GM18858 (cell line): ENCODE results near the gene MARCHF10.

Source experiments
- ATAC-seq: cut with Tn5 transposase; IDR thresholded peaks from one replicate; pipeline ENCODE4 v1.9.1; 2021; ENCODE audit not compliant: unreplicated experiment

Gene MARCHF10

DNA sequence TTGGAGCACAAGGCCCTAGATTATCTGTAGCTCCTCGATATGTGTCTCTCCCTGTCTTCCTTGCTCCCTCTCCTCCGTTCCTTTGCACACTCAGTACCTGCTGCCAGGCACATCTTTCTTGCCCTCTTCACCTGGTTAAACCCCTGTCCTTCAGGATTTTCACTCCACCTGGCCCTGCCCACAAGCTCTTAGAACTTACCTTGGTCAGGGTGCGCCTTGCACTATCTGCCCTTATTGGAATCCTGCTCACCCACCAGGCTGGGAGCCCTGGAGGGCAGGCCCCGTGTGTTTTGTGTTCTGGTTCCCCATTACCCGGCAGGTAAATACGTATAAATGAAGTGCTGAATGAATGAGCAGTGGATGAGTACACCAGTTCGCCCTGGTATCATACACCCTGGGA is 54.6 kb downstream of the MARCHF10 start:
- no peak for ATAC-seq

DNA sequence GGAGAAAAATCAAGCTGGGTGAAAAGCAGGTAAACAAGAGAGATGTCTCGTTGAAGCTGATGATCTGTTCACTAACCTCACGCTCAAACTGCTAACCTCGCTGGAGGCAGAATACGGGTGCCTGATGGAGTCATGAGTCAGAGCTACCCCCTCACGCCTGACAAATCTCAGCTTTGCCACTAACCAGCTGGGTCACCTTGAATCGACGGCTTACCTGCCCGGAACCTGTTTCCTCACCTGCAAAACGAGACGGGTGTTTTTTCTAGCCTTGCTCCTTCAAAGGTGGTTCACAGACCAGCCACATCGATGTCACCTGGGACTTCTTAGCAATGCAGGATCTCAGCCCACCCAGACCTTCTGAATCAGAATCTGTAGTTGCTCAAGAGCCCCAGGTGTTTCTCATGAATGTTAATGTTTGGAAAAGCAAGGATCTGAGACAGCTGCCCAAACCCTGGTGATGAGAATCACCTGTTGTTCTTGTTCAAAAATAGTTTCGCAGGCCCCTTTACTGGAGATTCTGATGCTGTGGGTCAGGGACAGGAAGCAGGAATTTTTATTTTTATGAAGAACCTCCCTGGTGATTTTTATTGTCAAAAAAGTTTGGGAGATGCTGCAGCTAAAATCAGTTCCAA is 56.9 kb downstream of the MARCHF10 start:
- no peak for ATAC-seq

DNA sequence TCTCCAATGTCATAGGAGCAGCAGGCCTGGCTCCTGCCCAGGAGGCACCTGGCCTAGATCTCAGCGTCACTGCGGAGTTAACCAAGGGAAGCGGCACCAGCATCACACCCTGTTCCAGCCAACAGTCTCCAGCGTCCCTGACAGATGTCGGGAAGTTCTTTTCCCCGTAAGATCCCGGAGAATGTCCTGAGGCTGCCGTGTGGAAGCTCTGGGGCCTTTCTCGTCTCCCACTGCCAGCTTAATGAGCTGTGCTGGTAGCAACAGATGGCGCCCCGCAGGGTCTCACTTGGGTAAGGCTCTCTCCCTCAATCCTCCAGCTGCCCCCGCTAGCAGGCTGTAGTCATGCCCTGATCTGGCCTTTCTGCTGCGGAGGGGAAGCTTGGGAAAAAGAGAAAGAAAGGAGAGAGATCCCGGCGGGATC is 57.5 kb downstream of the MARCHF10 start:
- ATAC-seq, result no peak

DNA sequence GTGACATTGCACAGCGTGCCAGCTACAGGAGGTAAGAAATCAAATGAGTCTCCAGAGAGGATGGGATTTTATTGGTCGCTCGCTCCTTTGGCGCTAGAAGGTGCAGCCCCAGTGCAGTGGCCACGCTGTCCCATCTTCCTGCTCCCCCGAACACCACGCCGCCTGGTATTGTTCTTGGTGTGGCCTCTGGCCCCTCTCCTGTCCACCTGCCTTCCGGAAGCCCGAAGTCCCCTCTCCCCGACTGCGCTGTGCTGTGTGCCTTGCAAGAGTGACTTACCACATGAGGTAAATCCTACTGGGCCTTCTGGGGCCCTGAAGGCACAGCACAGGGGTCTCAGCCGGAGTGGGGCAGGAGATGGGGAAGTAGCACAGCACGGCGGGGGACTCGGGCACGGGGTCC is 58.2 kb downstream of the MARCHF10 start:
- ATAC-seq, result no peak

DNA sequence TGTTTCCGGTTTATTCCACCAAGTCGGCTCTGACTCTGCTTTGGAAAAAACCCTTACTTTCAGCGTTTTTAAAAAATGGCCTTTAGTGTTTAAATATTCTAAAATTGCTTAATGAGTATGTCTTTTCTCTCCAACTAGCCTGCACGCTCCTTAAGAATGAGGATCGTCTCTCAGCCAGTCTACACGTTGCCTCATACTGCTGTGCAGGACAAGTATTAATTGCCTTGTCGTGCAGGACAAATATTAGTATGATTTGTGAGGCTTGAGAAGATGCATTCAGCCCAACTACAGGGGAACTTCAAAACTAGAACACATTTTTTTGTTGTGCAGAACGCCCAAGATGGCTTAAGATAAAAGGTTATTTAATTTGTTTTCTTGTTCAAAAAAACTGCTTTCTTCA is 61.2 kb downstream of the MARCHF10 start:
- no peak for ATAC-seq

DNA sequence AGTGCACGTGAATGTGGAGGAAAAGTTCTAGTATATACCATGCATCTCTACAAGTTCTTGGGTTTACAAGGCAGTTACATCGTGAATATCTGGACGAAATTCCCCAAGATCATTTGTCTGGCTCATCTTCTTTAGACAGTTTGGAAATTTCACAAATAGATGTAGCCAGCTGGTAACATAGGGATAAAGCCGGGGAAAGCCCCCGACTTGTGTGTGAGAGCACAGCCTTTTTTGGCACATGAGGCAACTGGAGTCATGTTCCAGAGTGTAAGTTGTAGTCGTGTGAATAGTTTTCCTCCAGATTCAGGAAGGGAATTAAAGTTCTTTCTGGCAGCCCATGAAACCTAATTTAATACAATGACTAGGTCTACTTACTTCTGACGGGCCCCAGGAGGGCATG is 62.3 kb downstream of the MARCHF10 start:
- no peak for ATAC-seq

DNA sequence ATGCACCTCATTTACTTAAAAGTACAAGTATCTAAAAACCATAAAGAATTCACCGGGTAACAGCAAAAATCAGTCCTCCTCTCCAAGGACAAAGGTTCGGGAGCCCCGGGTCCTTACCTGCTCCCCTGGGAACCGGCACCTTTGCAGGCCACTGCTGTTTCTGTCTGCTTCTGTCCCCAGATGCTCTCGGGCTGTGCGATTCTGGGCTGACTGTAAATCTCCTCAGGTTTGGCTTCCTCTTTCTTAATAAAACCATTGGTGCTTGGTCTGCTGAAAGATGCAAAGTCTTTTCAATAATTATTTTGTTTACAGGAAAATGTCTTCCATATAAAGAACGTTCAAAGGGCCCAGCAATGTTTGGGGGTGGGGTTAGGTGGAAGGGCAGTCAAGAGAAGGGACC is 63.9 kb downstream of the MARCHF10 start:
- ATAC-seq, result no peak

DNA sequence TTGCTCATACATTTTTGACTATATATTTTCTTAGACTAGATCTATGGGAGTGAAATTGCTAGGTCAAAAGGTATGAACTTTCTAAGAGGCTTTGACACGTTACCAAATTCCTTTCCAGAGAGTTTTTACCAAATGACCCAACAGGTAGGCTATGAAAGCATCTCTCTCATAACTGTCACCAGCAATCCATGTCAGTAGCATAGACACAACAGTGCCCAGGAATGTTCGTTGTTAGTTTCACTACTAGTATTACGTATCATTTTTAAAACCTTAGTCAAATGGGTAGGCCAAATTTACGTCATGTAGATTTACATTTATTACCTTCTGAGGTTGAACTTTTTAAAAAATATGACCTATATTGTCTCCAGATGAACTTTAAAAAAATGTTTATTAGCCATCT is 66.8 kb downstream of the MARCHF10 start:
- ATAC-seq, result no peak

DNA sequence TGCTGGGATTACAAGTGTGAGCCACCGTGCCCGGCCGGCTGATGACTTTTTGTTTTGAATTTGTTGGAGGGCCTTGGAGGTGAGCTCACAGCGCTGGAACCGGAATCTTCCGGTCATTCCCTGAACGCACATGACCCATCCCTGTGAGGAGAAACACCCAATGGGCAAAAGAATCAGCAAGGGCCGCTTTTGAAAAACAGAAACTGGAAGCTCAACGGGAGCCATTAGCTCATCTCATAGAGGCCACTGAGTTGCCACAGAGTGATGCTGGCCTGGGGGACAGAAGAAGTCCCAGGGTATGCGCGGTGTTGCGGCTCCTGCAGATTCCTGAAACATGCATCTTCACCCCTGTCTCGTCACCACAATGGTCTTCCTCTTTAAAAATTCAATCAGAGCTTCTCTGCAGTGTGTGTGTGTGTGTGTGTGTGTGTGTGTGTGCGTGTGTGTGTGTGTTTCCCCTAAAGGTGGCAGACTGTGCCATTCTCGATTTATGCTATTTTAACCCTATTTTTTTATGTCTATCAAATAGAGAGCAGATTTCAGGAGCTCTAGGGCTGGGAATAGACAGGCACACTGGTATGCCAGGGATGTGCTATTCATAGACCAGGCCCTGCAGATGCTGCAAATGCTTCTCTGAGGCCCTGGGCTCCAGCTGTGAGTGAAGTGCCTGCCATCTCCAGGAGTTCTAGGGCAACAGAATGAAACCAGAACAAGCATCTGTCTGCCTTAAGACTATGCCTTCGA is 68.3 kb downstream of the MARCHF10 start:
- ATAC-seq, result no peak

DNA sequence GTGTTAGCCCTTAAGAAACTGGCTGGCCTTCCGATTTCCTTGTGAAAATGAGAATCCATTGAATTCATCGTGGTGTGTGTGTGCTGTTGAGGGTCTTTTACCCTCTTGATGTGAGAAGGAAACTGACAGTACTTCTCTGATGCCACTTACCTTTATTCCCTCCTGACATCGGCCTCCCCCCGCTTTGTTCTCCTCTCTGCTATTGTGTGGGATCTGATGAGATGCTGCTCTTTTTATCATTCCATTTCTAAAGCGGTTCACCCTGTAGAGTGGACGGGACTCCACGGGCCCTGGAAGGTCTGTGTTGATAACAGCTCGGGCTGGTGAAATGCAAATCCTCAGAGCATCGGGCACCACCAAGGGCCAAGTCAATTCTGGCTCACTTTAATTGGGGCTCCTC is 69.8 kb downstream of the MARCHF10 start:
- ATAC-seq, result no peak

DNA sequence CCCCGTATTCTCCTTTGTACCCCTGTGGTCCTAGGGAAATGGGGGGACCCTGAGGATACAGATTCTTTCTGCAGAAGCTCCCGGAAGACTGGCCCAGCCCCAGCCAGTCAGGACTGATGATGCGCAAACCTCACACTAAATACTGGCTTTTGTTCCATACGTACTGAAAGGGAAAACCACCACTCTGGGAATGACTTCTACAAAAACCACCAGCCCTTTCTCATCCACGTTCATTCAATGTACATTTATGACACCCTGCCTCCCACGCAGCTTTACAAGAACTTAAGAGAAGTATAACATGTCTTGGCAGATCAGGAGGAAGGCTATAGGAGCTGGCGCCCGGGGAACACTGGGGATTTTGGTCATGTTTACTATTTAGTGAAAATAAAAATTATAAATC is 70.6 kb downstream of the MARCHF10 start:
- no peak for ATAC-seq

DNA sequence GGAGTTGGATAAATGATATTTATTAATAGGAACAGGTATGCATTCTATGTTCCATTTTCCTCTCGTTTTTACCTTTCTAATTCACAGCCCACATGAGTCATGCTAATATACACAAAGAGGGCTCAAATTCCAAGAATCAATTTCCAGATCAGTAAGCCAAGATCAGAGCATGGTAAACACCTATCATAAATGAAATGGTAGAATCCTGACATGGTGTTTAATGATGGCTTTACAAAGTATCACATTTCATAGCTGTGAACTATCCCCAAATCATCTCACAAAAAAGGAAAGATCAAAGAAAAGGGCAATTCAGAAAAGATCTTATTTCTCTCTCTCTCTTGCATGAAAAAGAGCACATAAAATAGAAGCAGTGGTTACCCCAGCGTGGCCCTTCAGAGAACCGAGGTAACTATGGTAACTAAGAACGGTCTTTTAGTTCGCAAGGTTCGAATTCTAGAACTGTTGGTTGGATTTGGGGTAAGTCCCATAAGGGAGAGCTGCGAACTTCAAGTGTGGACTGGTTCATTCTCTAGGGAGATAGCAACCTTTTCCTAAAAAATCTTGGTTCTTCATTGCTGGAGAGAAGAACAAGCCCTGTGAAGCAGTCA is 73.0 kb downstream of the MARCHF10 start:
- ATAC-seq, result no peak

DNA sequence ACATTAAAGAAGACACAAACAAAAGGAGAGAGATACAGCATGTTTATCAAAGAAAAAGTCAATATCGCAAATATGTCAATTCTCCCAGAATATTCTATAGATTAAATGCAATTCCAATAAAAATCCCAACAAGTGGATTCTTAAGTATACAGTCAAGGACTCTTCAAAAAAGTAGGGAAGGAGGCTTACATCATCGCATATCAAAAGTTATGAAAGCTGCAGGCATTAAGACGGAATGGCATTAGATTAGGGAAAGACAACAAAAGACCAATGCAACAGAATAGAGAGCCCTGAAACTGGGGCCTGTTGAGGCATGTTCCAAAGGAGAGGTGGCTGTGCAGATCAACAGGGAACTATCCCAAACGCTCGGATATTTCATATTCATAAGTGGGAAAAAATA is 76.0 kb downstream of the MARCHF10 start:
- no peak for ATAC-seq

DNA sequence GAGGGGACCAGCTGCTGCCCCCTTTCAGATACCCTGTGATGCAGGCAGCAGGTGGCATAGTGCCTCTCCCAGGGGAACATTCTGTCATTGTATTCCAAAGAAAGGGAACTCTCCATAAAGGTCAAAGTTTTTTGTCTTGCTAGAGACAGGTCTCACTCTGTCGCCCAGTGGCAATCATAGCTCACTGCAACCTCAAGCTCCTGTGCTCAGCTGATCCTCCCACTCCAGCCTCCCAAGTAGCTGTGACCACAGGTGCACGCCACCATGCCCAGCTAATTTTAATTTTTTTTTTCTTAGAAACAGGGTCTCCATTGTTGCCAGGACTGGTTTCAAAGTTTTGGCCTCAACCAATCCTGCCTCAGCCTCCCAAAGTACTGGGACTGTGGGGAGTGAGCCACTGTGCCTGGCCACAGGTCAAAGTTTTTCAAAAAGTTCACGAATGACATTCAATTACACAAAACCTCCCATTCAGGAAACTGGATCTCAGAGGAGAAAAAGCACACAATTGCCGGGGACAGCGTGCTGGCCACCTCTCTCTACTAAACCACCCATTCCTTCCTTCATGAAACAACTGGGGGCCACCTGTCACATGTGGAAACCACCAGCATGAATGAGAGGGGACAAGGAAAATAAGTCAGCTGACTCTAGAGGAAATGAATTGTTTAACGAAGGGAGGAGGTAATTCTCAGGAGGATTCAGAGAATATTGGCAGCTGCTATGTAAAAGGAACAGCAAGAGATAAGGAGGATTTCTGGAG is 80.0 kb downstream of the MARCHF10 start:
- no peak for ATAC-seq

DNA sequence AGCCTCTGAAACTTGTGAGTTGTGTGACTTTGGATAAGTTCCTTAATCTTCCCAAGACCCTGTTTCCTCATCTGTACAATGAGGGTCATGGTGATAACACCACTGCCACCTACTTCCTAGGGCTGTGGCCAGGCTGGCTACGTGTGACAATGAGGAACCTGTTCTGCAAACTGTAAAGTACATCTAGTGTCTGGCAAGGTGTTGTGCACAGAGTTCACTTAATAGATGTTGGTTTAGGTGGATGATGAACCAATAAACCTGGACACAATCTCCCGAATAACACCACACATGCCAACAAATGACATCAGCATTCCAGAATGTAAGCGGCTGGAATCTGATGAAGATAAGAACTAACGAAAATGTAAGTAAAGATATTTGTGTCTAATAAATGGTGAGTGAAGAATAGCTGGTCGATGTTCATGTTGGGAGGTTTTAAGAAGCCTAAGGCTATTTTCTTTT is 82.3 kb downstream of the MARCHF10 start:
- no peak for ATAC-seq

DNA sequence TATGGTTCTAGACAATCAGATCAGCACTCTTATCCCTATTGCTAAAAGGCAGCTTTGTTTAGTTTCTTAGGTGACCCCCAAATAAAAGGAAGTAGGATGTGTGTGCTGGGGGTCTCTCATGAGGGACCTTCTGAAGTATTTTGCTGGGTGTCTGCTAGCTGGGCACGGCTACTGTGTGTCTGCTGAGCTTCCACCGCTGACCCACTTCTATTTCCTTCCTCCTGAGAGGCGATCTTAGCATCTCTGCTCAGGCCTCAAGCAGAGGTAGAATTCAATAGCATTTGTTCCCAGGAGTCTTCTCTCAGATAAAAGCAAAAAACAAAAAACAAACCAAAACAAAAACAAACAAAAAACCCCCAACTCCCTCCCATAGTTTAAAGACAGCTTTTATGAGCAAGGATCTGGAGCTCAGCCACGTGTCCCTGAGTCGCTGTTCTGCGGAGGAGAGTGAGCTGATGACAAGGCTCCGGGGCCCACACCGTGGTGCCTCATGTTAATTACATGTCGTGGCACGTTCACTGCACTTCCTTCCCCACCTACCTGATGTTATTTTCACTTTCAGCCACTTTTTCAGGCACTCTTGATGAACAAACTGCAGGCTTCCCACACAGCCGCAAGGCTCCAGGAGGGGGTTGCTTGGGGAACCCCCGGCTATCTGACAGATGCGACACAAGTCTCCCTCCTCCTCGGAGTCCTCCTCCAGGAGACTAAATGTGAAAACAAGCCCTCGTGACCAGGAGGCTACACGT is 83.5 kb downstream of the MARCHF10 start:
- ATAC-seq, result peak; percentile 91

DNA sequence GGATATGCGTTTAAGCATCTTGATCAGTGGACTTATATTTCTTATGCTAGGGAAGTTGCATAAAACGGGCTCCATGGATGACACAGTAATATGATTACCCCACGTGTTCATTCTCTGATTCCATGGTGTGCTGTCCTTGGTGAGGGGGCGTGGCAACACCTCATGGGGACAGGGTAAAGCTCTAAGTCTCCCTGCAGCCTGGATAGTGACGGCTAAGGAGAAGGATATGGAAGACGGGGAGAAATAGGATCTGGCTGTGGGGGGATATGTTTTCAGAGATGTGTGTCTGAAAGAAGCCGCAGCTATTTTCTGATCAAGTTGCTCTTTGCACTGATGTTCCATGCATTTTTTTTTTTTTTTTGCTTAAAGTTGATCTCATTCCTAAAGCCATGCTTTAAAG is 84.3 kb downstream of the MARCHF10 start:
- ATAC-seq, result no peak

DNA sequence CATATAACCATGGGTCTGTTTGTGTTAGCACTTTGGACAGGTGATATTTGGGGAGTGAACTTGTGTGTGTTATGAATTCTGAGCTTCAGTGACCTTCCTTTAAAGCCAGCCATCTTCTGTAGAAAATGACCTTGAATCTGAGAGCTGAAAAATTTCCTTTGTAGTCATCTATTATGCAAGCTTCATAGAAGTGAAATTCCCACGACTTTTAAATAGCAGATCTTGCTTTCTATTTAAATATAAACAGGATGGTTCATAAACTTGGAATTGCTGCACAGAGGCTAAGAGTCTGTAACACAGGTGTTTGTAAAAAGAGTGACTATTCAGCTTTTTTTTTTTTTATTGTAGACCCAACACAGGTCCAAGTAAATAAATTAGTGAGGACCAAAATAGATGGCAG is 85.5 kb downstream of the MARCHF10 start:
- ATAC-seq, result no peak

DNA sequence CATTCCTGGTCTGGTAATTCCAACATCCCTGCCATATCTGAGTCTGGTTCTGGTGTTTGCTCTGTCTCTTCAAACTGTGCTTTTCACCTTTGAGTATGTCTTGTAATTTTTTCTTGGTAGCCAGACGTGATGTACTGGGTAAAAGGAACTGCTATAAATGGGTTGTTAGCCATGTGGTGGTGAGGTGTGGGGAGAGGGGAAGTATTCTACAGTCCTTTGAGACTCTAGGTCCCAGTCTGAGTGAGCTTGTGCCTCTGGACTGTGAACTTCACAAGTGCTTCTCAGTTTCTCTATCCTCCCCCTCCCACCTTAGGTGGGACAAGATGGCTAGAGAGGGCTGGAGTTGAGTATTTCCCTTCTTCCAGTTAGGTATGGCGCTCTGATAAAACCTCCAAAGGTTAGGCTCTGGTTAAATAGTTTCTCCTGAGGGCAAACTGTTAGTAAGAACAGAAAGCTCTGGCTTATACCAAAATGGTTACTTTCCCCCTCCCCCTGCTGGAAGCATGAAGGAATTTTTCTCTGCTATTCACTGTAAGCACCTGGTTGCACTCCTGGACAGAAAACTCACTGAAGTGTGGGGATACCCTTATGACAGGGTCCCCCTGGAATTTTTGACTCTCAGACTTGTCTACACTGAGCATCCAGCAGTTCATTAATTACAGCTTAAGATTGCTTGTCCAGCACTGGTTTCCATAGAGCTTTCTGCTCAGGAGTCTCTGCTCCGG is 87.8 kb downstream of the MARCHF10 start:
- ATAC-seq, result no peak

DNA sequence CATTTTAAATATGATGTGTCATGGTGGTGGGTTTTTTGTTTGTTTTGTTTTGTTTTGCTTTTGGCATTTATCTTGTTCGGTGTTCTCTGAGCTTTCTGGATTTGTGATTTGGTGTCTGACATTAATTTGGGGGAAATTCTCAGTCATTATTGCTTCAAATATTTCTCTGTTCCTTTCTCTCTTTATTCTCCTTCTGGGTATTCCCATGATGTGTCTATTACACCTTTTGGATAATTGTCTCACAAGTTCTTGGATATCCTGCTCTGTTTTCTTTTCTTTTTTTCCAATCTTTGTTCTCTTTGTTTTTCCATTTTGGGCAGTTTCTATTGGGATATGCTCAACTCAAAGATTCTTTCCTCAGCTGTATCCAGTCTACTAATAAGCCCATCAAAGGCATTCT is 88.5 kb downstream of the MARCHF10 start:
- ATAC-seq, result no peak
